HG02981 (cell line): ENCODE results near the gene FBXO48.
"Not testable (repeated sequence)": the region's sequence is repeated elsewhere in the genome, so short reads cannot be mapped to it uniquely, and the experiment has no call there.

Source experiments
- ATAC-seq: cut with Tn5 transposase; IDR thresholded peaks from one replicate; pipeline ENCODE4 v1.9.1; 2021; ENCODE audit warnings: mild to moderate bottlenecking, moderate library complexity; ENCODE audit not compliant: unreplicated experiment

The FBXO48 gene

DNA sequence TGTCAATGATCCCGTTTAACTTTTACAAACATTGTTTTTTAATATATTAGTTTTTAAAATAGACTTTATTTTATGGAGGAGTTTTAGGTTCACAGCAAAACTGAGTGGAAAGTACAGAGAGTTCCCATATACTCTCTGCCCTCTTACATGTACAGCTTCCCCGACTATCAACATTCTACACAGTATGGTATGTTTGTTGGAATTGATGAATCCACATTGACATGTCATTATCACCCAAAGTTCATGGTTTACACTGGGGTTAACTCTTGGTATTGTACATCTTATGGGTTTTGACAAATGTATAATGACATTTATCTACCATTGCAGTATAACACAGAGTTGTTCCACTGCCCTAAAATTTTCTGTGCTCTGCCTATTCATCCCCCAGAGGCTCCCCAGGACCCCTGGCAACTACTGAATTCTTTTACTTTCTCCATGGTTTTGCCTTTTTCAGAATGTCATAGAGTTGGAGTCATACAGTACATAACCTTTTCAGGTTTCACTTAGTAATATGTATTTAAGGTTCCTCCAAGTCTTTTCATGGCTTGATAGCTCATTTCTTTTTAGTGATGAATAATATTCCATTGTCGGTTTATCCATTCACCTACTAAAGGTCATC lies 5.8 kb upstream of the FBXO48 start:
- no peak for ATAC-seq

DNA sequence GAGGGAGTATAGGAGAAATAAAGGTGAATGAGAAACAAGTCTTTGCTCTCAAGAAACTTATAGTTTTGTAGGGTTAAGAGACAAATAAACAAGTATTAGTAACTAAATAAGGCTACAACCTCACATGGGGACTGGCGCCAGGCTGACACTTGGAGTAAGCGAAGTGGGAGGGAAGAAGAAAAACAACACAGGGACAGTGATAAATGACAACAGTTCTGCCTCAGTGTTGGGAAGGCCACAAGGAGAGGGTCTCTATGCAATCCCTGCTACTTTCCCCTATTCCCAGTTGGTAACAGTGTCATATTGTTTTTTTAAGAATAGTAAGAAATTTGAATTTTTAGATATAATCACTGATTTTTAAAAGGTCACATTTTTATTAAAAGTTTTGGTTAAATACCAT lies 4.3 kb upstream of the FBXO48 start:
- no peak for ATAC-seq

GRCh38 chr2:68469935-68470334 lies 2.8 kb upstream of the FBXO48 start:
- no peak for ATAC-seq

- ATAC-seq, result no peak
Measured at GRCh38 chr2:68468801-68469200, 1.7 kb upstream of the FBXO48 start.

- ATAC-seq, result peak; percentile 26
Measured at GRCh38 chr2:68466778-68467076, 367 bp downstream of the FBXO48 start.

GRCh38 chr2:68466361-68466777 lies 725 bp downstream of the FBXO48 start:
- ATAC-seq, result no peak

GRCh38 chr2:68465081-68465916 lies 1.8 kb downstream of the FBXO48 start:
- ATAC-seq, result no peak

GRCh38 chr2:68464651-68465050 lies 2.4 kb downstream of the FBXO48 start:
- no peak for ATAC-seq

DNA sequence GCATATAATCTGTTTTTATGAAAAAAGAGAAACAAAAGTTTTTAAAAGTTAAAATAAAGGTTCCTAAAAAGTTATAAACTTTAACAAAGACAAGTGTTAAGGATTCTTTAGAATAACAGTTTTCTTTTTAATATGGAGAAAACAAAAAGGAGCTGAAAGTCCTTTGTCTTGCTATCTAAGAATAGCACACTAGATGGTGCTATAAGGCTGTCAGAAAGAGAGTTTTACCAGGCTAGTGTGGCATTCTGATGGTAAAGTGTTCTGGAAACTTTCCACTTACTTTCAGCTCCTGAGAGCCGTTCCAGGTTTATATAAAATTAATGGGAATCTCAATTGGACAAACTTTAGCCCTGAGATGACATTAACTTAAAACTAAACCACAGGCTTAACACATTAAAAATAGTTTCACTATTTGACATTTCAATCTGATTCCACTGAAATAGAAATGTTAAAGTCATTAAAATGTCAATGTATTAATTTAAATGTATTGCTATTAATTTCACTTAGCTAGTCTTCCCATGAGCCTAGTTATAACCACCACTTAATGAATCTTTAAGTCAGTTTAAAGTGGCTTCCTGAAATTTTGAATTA lies 3.7 kb downstream of the FBXO48 start:
- no peak for ATAC-seq

DNA sequence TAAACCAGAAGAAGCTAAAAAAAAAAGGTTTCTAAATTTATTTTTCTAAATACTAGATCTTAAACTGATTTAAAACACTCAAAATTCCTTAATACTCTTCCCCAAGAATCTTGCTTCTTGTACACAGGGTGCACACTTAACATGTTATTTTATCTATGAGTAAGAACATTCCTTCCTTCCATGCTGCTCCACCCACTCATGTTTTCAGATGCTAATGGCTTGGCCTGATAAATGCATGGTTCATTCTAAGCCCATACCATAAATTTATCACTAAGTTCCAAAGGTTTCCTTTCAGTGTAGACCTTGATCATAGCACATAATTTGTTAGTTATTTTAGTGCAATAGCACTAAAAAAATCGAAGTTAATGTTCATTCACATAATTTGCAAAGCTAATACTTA lies 8.1 kb downstream of the FBXO48 start:
- ATAC-seq, result no peak

DNA sequence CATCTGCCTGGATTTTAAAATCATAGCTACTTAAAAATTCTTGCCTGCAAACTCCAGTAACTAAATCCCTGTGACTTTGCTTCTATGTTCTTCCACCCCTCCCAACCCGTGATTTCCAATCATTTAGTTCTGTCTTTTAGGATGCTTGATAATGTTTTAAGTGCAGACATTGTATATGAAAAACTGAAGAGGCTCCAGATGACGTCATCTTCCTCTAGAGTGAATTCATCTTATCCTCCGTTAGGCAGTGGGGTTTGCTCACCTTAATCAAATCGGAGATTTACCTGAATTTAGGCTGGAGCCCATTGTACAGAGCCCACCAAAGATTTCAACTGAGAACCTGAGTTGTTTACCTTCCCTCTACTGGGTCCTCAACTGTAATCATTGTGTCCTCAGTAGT lies 10.9 kb downstream of the FBXO48 start:
- no peak for ATAC-seq

- ATAC-seq, result no peak
Measured at GRCh38 chr2:68454719-68455118, 12.4 kb downstream of the FBXO48 start.

DNA sequence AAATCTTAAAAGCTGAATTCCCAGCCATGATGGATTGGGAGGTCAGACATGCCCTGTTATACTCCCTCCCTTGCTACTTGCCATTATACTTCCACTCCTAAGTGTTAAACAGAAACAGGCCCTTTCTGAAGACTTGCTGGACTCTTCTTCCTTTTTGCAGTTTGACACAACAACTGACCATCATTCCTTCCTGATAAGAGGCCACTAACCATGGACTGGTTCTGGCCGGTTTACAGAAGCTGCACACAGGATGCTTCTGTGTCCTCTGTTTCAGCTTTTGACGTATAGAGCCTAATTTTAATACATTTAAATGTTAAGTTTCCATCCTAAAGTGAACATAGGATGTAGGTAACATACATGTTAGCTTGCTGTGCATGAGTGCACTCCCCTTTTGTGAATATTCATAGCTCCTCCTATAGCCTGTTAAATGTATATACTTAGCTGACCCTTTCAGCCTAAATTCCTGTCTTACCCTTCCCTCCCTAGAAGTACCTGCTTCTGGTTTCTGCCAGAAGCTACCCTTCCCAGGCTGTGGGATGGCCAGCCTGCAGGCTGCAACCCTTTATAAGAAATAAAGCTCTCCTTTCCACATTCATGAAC lies 13.2 kb downstream of the FBXO48 start:
- ATAC-seq, result no peak

DNA sequence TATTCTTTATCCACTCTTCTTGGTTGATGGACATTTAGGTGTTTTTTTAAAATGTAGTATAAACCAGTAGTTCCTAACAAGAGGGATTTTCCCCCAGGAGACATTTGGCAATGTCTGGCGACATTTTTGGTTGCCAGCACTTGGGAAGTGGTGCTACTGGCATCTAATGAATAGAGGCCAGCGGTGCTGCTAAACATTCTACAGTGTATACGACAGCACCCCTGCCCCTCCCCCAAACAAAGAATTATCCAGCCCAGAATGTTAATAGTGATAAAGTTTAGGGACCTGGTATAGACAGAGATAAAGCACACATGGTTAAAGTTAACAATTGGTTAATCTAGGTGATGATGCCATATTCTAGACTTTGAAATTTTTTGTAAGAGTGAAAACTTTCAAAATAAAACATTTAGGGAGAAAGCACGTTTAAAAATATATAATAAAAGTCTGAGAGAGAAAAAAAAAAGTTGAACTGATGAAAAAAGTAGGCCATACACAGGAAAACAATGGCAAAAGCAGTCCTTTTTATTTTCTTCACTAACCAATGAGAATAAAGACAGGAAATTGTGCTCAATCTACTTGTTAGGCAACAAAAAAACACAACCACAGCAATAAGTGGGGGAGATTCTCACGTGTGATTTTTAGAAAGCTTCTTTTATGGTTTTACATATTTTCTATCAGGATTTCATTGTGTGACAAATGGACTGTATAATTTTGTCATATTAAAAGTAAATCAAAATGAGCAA lies 14.8 kb downstream of the FBXO48 start:
- no peak for ATAC-seq

DNA sequence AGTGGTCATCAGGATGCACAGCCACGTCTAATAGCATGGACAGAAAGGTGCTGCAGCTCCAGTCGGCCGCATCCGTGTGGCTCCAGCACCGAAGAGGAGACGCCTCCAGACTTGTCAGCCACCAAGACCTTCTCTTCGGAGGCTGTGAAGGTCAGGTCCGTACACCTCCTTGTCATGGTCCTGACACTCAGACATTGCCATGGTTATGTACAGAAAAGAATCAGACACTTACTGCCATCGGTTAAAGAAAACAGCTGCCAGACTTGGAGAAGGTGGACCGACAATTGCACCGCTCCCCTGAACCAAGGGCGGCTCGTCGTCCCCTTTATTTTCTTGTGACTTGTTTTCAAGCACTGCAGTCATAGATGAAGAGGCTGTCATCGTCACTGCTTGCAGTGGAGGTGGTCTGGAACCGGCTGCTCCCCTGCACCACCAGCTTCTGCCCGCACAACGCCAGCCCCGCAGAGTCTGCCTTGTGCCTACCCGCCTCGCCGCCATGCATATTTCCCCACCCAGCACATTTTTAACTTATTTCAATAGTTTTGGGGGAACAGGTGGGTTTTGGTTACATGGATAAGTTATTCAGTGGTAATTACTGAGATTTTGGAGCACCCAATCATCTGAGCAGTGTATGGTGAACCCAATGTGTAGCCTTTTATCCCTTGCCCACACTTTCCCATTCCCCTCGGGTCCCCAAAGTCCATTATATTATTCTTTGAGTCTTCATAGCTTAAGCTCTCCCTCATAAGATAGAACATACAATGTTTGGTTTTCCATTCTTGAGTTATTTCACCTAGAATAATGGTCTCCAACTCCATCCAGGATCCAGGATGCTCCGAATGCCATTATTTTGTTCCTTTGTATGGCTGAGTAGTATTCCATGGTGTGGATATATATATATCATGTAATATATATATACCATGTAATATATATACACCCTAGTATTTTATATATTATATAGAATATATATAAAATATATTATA lies 18.1 kb downstream of the FBXO48 start:
- no peak for ATAC-seq

- ATAC-seq, result no peak
Measured at GRCh38 chr2:68447118-68447517, 20.0 kb downstream of the FBXO48 start.

GRCh38 chr2:68446425-68446824 lies 20.7 kb downstream of the FBXO48 start:
- not testable (repeated sequence) for ATAC-seq

DNA sequence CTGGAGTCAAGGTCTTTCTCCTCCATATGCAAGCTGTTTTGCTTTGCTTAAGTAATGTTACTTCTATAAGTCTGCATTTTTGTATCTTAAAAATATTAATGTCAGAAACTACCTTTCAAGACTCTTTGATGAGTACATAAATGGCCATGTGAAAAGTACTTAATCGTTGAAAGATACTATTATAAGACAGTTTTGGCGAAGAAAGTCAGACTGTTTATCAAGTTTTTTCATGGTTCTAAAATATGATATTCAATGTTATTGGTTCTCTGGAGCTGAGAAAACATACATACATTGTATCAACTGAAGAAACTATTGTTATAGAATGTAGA lies 25.1 kb downstream of the FBXO48 start:
- ATAC-seq, result no peak

GRCh38 chr2:68441179-68441993 lies 25.7 kb downstream of the FBXO48 start:
- peak; percentile 99 for ATAC-seq
